ENCODE measurements around the gene THRB. TPM values are rescaled to one million over a fixed set of nuclear protein-coding genes. Genes with fewer than 3 reads are reported as not detected.

THRB gene
- total RNA-seq, 2 donors from 2014 or later, result 0.24 to 0.26 TPM

- Mint-ChIP-seq H3K4me1 (no peaks in the 10 kb centered on the region), H3K27me3 (ENCODE audit: insufficient read depth) (no peaks in the 10 kb centered on the region), H3K27ac (no peak overlapping the region), H3K4me3 (no peak overlapping the region), H3K9me3 (no peaks in the 10 kb centered on the region), H3K36me3 (ENCODE audit: low read depth) (no peaks in the 10 kb centered on the region)
- H3K9ac ChIP-seq (ENCODE audit: extremely low read depth, low read length, poor library complexity, severe bottlenecking), result no peak overlapping the region
- DNase-seq, result no peak
- no peaks in the 10 kb centered on the region for H3K27me3 ChIP-seq (ENCODE audit: control insufficient read depth, insufficient read depth, low read length, poor library complexity, severe bottlenecking)
- no peaks in the 10 kb centered on the region for H3K36me3 ChIP-seq (ENCODE audit: control insufficient read depth, insufficient read depth, low read length)
- no peak for TF ChIP-seq CTCF (conservative IDR thresholded peaks at IDR 0.05)
- WGBS, 2 experiments (ENCODE audit: insufficient coverage in 1 of 2, insufficient read length in 1 of 2), result 82 to 96% methylated on average over 2 of the region's 2 CpGs
- H3K27ac ChIP-seq (ENCODE audit: low read depth, low read length), result no peak overlapping the region
- no peaks in the 10 kb centered on the region for H3K9me3 ChIP-seq (ENCODE audit: control insufficient read depth, low read length)
- no peaks in the 10 kb centered on the region for H3K4me1 ChIP-seq (ENCODE audit: control insufficient read depth, insufficient read depth, low read length)
- H3K4me3 ChIP-seq (ENCODE audit: low read length), result no peak overlapping the region
These were observed 109.5 kb downstream of the THRB start for GRCh38 chr3:24385012-24385615.

- Histone ChIP-seq H3K27ac (ENCODE audit: low read depth, low read length) (no peak overlapping the region), H3K9ac (ENCODE audit: extremely low read depth, low read length, poor library complexity, severe bottlenecking) (no peak overlapping the region), H3K9me3 (ENCODE audit: control insufficient read depth, low read length) (no peaks in the 10 kb centered on the region), H3K27me3 (ENCODE audit: control insufficient read depth, insufficient read depth, low read length, poor library complexity, severe bottlenecking) (no peaks in the 10 kb centered on the region), H3K36me3 (ENCODE audit: control insufficient read depth, insufficient read depth, low read length) (no peaks in the 10 kb centered on the region), H3K4me3 (ENCODE audit: low read length) (no peak overlapping the region), H3K4me1 (ENCODE audit: control insufficient read depth, insufficient read depth, low read length) (peaks cover under 1% of the 10 kb centered on the region)
- no peak for TF ChIP-seq CTCF (conservative IDR thresholded peaks at IDR 0.05)
- Mint-ChIP-seq H3K4me3 (no peak overlapping the region), H3K27me3 (ENCODE audit: insufficient read depth) (no peaks in the 10 kb centered on the region), H3K27ac (no peak overlapping the region), H3K36me3 (ENCODE audit: low read depth) (no peaks in the 10 kb centered on the region), H3K4me1 (peaks cover 8% of the 10 kb centered on the region), H3K9me3 (no peaks in the 10 kb centered on the region)
- WGBS, 2 experiments (ENCODE audit: insufficient coverage in 1 of 2, insufficient read length in 1 of 2), result 90 to 91% methylated on average over 1 to 2 of the region's 2 CpGs
- no peak for DNase-seq
These were observed 112.0 kb downstream of the THRB start for GRCh38 chr3:24382647-24383046.

- Mint-ChIP-seq H3K4me3 (no peak overlapping the region), H3K36me3 (ENCODE audit: low read depth) (no peaks in the 10 kb centered on the region), H3K27me3 (ENCODE audit: insufficient read depth) (no peaks in the 10 kb centered on the region), H3K27ac (no peak overlapping the region), H3K9me3 (no peaks in the 10 kb centered on the region), H3K4me1 (peaks cover 12% of the 10 kb centered on the region)
- Histone ChIP-seq H3K27ac (ENCODE audit: low read depth, low read length) (no peak overlapping the region), H3K27me3 (ENCODE audit: control insufficient read depth, insufficient read depth, low read length, poor library complexity, severe bottlenecking) (no peaks in the 10 kb centered on the region), H3K4me3 (ENCODE audit: low read length) (no peak overlapping the region), H3K9me3 (ENCODE audit: control insufficient read depth, low read length) (no peaks in the 10 kb centered on the region), H3K9ac (ENCODE audit: extremely low read depth, low read length, poor library complexity, severe bottlenecking) (no peak overlapping the region), H3K4me1 (ENCODE audit: control insufficient read depth, insufficient read depth, low read length) (peaks cover 4% of the 10 kb centered on the region), H3K36me3 (ENCODE audit: control insufficient read depth, insufficient read depth, low read length) (no peaks in the 10 kb centered on the region)
- no peak for DNase-seq
- TF ChIP-seq CTCF (conservative IDR thresholded peaks at IDR 0.05), result no peak
These were observed 114.7 kb downstream of the THRB start for GRCh38 chr3:24379936-24380335.
